Upper lobe of right lung (tissue), 1 donor: ENCODE results near the gene DOK1. TPM values are rescaled to one million over a fixed set of nuclear protein-coding genes. Genes with fewer than 3 reads are reported as not detected.

Source experiments
- ATAC-seq: fragments of 200-7000 bp; cut with Tn5 transposase; one replicate; pipeline ENCODE4 v1.9.1; 2020; ENCODE audit warnings: mild to moderate bottlenecking, moderate library complexity
- DNase-seq: peaks from one replicate; pipeline ENCODE4 v3.0.0-alpha.2; 2020
- H3K27ac ChIP-seq: fragments of 200-600 bp; one replicate; pipeline ENCODE4 v1.8.0; 2022
- H3K27me3 ChIP-seq: fragments of 200-600 bp; one replicate; pipeline ENCODE4 v1.8.0; 2022; ENCODE audit warnings: mild to moderate bottlenecking
- H3K36me3 ChIP-seq: fragments of 200-600 bp; one replicate; pipeline ENCODE4 v1.8.0; 2022
- H3K4me1 ChIP-seq: fragments of 200-600 bp; one replicate; pipeline ENCODE4 v1.8.0; 2022
- H3K4me3 ChIP-seq: fragments of 200-600 bp; one replicate; pipeline ENCODE4 v1.8.0; 2022; ENCODE audit warnings: mild to moderate bottlenecking
- H3K9me3 ChIP-seq: fragments of 200-600 bp; one replicate; pipeline ENCODE4 v1.8.0; 2022
- intact Hi-C: fragments of 100-400 bp; cut with DNase I; formaldehyde crosslinking; loops from one replicate; pipeline ENCODE4 v1.11.0; 2022
- total RNA-seq: library from RNA; stranded (reverse); fragmentation: NEBNext Ultra II Directional; extraction: Animal tissue kit (Norgen Biotek cat#: 25700); gene quantifications from one replicate; pipeline ENCODE4 v1.2.1, GENCODE V29; 2021
- TF ChIP-seq, protein P1 (sequence below): fragments of 200-600 bp; IDR thresholded peaks from one replicate; pipeline ENCODE4 v1.8.0; 2022; ENCODE audit warnings: antibody characterized with exemption
- donor health status: DM: no; HTN: yes; CAD: no; lungs with severe emphysema.

Gene DOK1
- total RNA-seq, 1 donor from 2014 or later = 35.7 TPM

DNA sequence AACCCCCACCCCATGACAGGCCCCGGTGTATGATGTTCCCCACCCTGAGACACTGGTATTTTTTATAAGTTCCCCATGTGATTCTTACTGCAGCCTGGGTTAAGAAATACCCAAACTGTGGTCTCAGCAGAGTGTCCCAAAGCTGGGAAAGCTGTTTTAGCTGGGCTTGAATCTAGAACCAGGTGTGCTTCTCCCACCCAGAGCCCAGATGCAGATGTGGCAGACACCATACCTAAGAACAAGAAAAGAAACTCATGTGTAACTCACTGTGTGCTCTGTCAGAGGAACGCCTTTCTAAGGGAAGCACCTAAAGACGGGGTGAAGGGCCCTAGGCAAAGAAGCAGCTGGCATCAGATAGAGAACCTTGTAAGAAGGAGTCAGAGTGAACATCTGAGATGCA is 23.9 kb downstream of the DOK1 start:
- DNase-seq (no peak), ATAC-seq (no peak)
- TF ChIP-seq, protein P1, sequence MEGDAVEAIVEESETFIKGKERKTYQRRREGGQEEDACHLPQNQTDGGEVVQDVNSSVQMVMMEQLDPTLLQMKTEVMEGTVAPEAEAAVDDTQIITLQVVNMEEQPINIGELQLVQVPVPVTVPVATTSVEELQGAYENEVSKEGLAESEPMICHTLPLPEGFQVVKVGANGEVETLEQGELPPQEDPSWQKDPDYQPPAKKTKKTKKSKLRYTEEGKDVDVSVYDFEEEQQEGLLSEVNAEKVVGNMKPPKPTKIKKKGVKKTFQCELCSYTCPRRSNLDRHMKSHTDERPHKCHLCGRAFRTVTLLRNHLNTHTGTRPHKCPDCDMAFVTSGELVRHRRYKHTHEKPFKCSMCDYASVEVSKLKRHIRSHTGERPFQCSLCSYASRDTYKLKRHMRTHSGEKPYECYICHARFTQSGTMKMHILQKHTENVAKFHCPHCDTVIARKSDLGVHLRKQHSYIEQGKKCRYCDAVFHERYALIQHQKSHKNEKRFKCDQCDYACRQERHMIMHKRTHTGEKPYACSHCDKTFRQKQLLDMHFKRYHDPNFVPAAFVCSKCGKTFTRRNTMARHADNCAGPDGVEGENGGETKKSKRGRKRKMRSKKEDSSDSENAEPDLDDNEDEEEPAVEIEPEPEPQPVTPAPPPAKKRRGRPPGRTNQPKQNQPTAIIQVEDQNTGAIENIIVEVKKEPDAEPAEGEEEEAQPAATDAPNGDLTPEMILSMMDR = no peak
- Histone ChIP-seq H3K27me3 (no peaks in the 10 kb centered on the region), H3K27ac (peak overlapping the region; percentile 36), H3K9me3 (no peaks in the 10 kb centered on the region), H3K4me3 (no peak overlapping the region), H3K4me1 (peaks cover 22% of the 10 kb centered on the region), H3K36me3 (no peaks in the 10 kb centered on the region)
- intact Hi-C loops = no loop called here

DNA sequence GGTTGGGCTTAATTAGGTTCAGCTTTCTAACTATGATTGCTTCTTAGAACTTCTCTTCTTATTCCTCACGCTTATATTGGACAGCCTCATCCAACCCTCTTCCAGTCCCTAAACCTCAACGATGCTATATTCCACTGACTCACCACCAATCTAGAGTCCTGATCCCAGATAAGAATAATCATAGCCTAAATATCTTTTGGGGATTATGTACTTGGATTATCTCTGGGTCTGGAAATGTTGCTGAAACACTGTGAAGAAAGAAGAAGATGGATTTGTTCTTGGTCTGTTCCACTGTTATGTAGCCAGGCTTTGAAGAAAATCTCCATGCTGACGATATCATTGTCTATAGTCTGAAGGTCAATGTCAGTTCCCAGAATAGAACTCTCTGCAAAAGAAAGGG is 26.9 kb downstream of the DOK1 start:
- TF ChIP-seq, protein P1 = no peak
- Histone ChIP-seq H3K36me3 (no peaks in the 10 kb centered on the region), H3K4me1 (peaks cover 9% of the 10 kb centered on the region), H3K9me3 (no peaks in the 10 kb centered on the region), H3K27ac (no peak overlapping the region), H3K4me3 (no peak overlapping the region), H3K27me3 (no peaks in the 10 kb centered on the region)
- DNase-seq = no peak
- ATAC-seq = no peak
- intact Hi-C loops = loop anchor here (10.0 kb wide), 1 partner anchor 87 kb away; the partner anchor contains the start of gene LBX2

DNA sequence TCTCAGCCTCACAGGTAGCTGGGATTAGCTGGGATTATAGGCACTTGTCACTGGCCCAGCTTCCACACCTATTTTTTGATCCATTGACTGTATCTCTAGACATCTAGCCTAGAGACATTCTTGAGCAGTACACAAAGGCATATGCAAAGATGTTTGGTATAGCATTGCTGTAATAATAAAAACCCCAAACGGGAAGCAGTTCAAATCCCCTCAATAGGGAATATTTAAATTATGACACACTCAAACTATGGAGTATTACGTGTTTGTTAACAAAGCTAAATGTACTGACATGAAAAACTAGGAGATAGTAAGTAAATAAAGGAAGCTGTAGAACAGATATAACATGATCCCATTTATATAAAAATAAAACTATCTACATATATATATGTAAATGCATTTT is 27.7 kb downstream of the DOK1 start:
- ATAC-seq = no peak

DNA sequence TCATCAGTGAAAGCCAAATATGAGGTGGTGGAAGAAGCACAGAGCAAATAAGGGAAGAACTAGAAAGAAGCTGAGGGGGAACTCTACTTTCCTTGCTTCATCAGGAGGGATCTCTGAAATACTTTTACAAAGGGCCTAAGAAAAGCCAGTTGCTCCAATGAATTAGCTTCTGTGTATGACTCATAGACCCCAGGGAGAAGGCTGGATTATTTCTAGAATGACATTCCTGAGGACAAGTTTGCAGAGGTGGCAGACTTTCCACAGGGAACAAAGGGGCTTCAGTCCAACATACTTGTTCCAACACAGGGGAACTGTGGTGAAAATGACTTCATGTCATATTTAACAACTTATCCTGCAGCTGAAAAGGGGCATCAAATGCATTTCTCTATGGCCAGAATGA is 29.0 kb downstream of the DOK1 start:
- intact Hi-C loops = loop anchor here (10.0 kb wide), 1 partner anchor 89 kb away; the partner anchor contains the start of gene LBX2
- TF ChIP-seq, protein P1 = no peak
- Histone ChIP-seq H3K4me1 (no peaks in the 10 kb centered on the region), H3K36me3 (no peaks in the 10 kb centered on the region), H3K27ac (no peak overlapping the region), H3K4me3 (no peak overlapping the region), H3K27me3 (no peaks in the 10 kb centered on the region), H3K9me3 (no peaks in the 10 kb centered on the region)
- ATAC-seq = no peak
- DNase-seq = no peak

More for the DNA sequence above, 27.7 kb downstream of the DOK1 start:
- intact Hi-C loops = loop anchor here (10.0 kb wide), 1 partner anchor 87 kb away; the partner anchor contains the start of gene LBX2
- Histone ChIP-seq H3K4me1 (peaks cover 9% of the 10 kb centered on the region), H3K27ac (no peak overlapping the region), H3K4me3 (no peak overlapping the region), H3K9me3 (no peaks in the 10 kb centered on the region), H3K36me3 (no peaks in the 10 kb centered on the region), H3K27me3 (no peaks in the 10 kb centered on the region)
- DNase-seq = no peak
- TF ChIP-seq, protein P1 = no peak

DNA sequence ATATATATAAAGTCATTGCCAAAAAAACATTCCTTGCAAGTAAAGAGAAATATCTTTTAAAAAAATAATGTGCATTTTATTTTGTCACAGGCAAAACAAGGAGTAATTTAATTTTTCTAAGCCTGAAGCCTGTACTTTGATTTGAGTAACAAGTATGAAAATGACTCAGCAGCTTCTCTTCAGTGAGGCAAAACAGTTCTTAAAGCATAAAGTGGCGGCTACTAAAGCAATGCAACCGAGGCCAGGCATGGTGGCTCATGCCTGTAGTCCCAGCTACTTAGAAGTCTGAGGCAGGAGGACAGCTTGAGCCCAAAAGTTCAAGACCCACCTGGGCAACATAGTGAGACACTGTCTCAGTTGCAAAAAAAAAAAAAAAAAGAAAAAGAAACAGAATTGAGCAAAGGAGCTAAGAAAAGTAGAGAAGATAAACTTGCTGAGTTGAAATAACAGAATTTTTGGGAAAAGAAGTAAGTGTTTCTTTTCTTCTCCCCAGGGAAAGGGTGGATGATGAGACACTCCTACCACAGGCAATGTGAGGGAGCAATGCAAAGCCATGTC is 29.6 kb downstream of the DOK1 start:
- Histone ChIP-seq H3K27ac (no peak overlapping the region), H3K27me3 (no peaks in the 10 kb centered on the region), H3K36me3 (no peaks in the 10 kb centered on the region), H3K4me3 (no peak overlapping the region), H3K4me1 (no peaks in the 10 kb centered on the region), H3K9me3 (no peaks in the 10 kb centered on the region)
- TF ChIP-seq, protein P1 = no peak
- ATAC-seq (no peak), DNase-seq (no peak)
- intact Hi-C loops = loop anchor here (10.0 kb wide), 1 partner anchor 89 kb away; the partner anchor contains the start of gene LBX2
